H1 (cell line): ENCODE measurements around the gene AHI1.

Experiments used
- CEBPB ChIP-seq: IDR thresholded peaks from 2 replicates; pipeline ENCODE4 v1.6.1; 2012; ENCODE audit warnings: low read depth, low read length
- CHD2 ChIP-seq: IDR thresholded peaks from 2 replicates; pipeline ENCODE4 v1.6.1; 2012; ENCODE audit warnings: low read length, improper control_type of control experiment
- CTCF ChIP-seq, 3 experiments: IDR thresholded peaks; 1 replicate in 2 of 3; 2 replicates in 1 of 3; pipeline versions ENCODE4 v1.5.1 to v1.6.1; 2011; ENCODE audit warnings: low read length in 3 of 3, mild to moderate bottlenecking in 3 of 3, inconsistent platforms in 2 of 3, low read depth in 1 of 3, moderate library complexity in 1 of 3; ENCODE audit not compliant: insufficient read depth in 1 of 3; ENCODE audit errors: control extremely low read depth in 1 of 3
- EZH2 ChIP-seq: fragments of 200-600 bp; sonication (generic); IDR thresholded peaks from 2 replicates; pipeline ENCODE4 v1.7.1; 2012; ENCODE audit warnings: low read depth, mild to moderate bottlenecking, moderate library complexity, low read length, inconsistent platforms; ENCODE audit not compliant: severe bottlenecking
- JUND ChIP-seq: IDR thresholded peaks from 2 replicates; pipeline ENCODE4 v1.6.1; 2011; ENCODE audit warnings: mild to moderate bottlenecking, improper control_type of control experiment, low read length
- NRF1 ChIP-seq: IDR thresholded peaks from 2 replicates; pipeline ENCODE4 v1.6.1; 2011; ENCODE audit warnings: mild to moderate bottlenecking, low read depth, low read length, improper control_type of control experiment
- POLR2A ChIP-seq, 2 experiments: IDR thresholded peaks; 1 replicate in 1 of 2; 2 replicates in 1 of 2; pipeline ENCODE4 v1.6.1; 2011; ENCODE audit warnings: low read depth in 2 of 2, low read length in 2 of 2, mild to moderate bottlenecking in 2 of 2; ENCODE audit errors: control extremely low read depth in 1 of 2
- POLR2AphosphoS5 ChIP-seq: IDR thresholded peaks from 2 replicates; pipeline ENCODE4 v1.6.1; 2011; ENCODE audit warnings: low read depth, low read length
- TEAD4 ChIP-seq: IDR thresholded peaks from 2 replicates; pipeline ENCODE4 v1.6.1; 2012; ENCODE audit warnings: low read depth, low read length, inconsistent platforms, mixed read lengths

GRCh38 chr6:135546680-135547418, 49.3 kb upstream of the AHI1 start:
- TF ChIP-seq CHD2 (no peak), CEBPB (no peak), TEAD4 (no peak), NRF1 (no peak), CTCF (IDR thresholded peaks at IDR 0.05; ENCODE audit: control extremely low read depth in 1 of 3, insufficient read depth in 1 of 3, low read depth in 1 of 3, low read length in 3 of 3) (no peak), EZH2 (no peak), JUND (no peak), POLR2A (IDR thresholded peaks at IDR 0.05; ENCODE audit: control extremely low read depth in 1 of 2, low read depth in 2 of 2, low read length in 2 of 2) (no peak), POLR2AphosphoS5 (no peak)
